ENCODE measurements around the gene SLC1A2. TPM values are rescaled to one million over a fixed set of nuclear protein-coding genes. Genes with fewer than 3 reads are reported as not detected.

The SLC1A2 gene
- under 0.01 TPM in 1 of 2 replicates, not detected in the other for total RNA-seq

DNA sequence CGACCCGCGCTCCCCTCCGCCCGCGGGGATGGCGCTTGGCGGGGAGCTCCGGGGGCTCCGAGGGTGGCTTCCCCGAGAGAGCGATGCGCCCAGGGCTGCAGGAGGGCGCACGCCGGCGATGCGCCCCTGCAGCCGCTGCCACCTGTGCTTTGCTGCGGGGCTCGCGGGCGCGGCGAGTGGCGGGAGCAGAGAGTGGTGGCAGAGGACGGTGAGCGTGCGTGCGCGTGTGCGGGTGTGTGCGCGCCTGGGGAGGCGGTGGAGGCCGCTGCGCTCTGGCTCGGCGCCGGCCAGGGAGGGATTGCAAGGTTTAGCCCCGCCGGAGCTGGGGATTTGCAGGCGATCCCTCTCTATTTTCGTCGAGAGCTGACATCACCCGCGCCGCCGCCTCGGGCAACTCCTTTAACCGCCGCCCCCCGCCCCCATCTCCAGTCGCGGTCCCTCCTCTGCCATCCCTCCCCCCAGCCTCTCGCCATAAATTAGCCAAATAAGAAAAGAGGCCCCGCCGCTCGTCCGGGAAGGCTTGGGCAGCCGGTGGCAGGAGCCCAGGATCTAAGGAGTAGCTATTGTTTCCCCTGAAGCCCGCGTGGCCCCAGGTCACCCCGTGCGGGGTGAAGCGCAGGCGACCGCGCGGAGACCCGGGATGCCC is at the start of gene SLC1A2:
SLC1A2 (minus strand) TSS at position 375 of the 646 bp plus-strand sequence. CDS start 592 bp downstream, outside the sequence.

Other genes starting within 250 kb of the SLC1A2 start
- gene PAMR1, start 106.1 kb upstream of the SLC1A2 start, total RNA-seq: 2.4 and 10.0 TPM in 2 replicates
- 35.0 and 43.2 TPM in 2 replicates for gene FJX1, start 198.9 kb upstream of the SLC1A2 start, total RNA-seq
- 29.7 and 31.8 TPM in 2 replicates for gene TRIM44, start 243.2 kb upstream of the SLC1A2 start, total RNA-seq

Data from mesangial cell (primary cell).